NCI-H345 treated with DMSO at 0.1 percent for 48 hours (cell line): ENCODE results near the gene HAND2.

Experiments used
- DNase-seq: peaks from one replicate; lab custom pipeline; 2025; ENCODE audit not compliant: unreplicated experiment; lab: John Stamatoyannopoulos, UW

Gene HAND2

GRCh38 chr4:173503330-173504180, 26.5 kb downstream of the HAND2 start:
- DNase-seq: no peak

- no peak for DNase-seq
Observed at GRCh38 chr4:173502282-173502681, 27.7 kb downstream of the HAND2 start.

- DNase-seq: no peak
Observed at GRCh38 chr4:173501592-173502150, 28.4 kb downstream of the HAND2 start.

- DNase-seq: no peak
Observed at GRCh38 chr4:173500841-173501591, 29.0 kb downstream of the HAND2 start.

GRCh38 chr4:173499658-173500535, 30.1 kb downstream of the HAND2 start:
- no peak for DNase-seq

GRCh38 chr4:173498771-173499170, 31.3 kb downstream of the HAND2 start:
- no peak for DNase-seq

- no peak for DNase-seq
Observed at GRCh38 chr4:173498023-173498422, 32.0 kb downstream of the HAND2 start.

GRCh38 chr4:173494013-173494970, 35.7 kb downstream of the HAND2 start:
- peak; percentile 55 for DNase-seq

- DNase-seq: no peak
Observed at GRCh38 chr4:173493041-173493440, 37.0 kb downstream of the HAND2 start.

- DNase-seq: no peak
Observed at GRCh38 chr4:173492315-173492714, 37.7 kb downstream of the HAND2 start.

- no peak for DNase-seq
Observed at GRCh38 chr4:173490817-173491528, 39.1 kb downstream of the HAND2 start.

- DNase-seq: no peak
Observed at GRCh38 chr4:173490256-173490655, 39.8 kb downstream of the HAND2 start.

GRCh38 chr4:173489514-173489913, 40.5 kb downstream of the HAND2 start:
- DNase-seq: no peak

GRCh38 chr4:173488656-173489055, 41.4 kb downstream of the HAND2 start:
- no peak for DNase-seq

- DNase-seq: no peak
Observed at GRCh38 chr4:173488074-173488473, 42.0 kb downstream of the HAND2 start.

- no peak for DNase-seq
Observed at GRCh38 chr4:173486714-173487392, 43.2 kb downstream of the HAND2 start.

- no peak for DNase-seq
Observed at GRCh38 chr4:173485164-173485563, 44.9 kb downstream of the HAND2 start.

- no peak for DNase-seq
Observed at GRCh38 chr4:173482330-173482931, 47.6 kb downstream of the HAND2 start.
